Neural progenitor cell (in vitro differentiated cells): Measurements from ENCODE around the gene WDR20.

ENCODE experiments used
- CTCF ChIP-seq: fragments of 200-600 bp; sonication (generic); IDR thresholded peaks from 2 replicates; pipeline ENCODE4 v1.5.1; 2017; ENCODE audit warnings: antibody characterized with exemption, mild to moderate bottlenecking
- EZH2 ChIP-seq: fragments of 200-600 bp; sonication (generic); IDR thresholded peaks from 2 replicates; pipeline ENCODE4 v1.6.1; 2017; ENCODE audit warnings: antibody characterized with exemption, mild to moderate bottlenecking, moderate library complexity

GRCh38 chr14:102226356-102227125 is 86.8 kb downstream of the WDR20 start:
- TF ChIP-seq CTCF = no peak
- no peak for TF ChIP-seq EZH2
